PC-3 (cell line): ENCODE results near the gene FAM131C.

Experiments
- EZH2 ChIP-seq: fragments of 300-600 bp; sonication (generic); IDR thresholded peaks from one replicate; pipeline ENCODE4 v1.6.1; 2017; ENCODE audit warnings: antibody characterized with exemption, mild to moderate bottlenecking, low read length; ENCODE audit not compliant: unreplicated experiment
- EZH2phosphoT487 ChIP-seq: fragments of 300-600 bp; sonication (generic); IDR thresholded peaks from 2 replicates; pipeline ENCODE4 v1.6.1; 2018; ENCODE audit warnings: mild to moderate bottlenecking, antibody characterized with exemption, low read length, borderline replicate concordance
- TF ChIP-seq, protein P1 (sequence below): fragments of 300-600 bp; sonication (generic); conservative IDR thresholded peaks from 2 replicates; pipeline ENCODE4 v1.5.1; 2017; ENCODE audit warnings: antibody characterized with exemption, low read depth, mild to moderate bottlenecking, low read length

DNA sequence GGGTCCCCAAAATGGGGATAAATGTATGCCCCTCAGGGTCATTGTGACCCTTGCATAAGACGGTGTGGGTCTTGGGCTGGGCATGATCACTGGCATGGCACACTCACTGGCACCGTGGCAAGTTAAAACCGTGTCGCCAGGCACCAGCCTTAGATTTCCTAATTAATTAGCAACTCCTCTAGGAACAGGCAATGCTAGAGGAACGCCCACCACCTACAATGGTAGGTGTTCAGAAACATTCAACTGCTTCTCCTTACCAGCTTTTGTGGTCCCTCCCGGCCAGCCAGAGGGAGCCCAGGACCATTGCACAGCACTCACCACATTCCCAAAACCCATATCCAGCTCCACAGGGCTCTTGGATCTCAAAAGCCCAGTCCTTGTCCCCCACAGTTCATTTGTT lies 46.1 kb upstream of the FAM131C start:
- TF ChIP-seq, protein P1, sequence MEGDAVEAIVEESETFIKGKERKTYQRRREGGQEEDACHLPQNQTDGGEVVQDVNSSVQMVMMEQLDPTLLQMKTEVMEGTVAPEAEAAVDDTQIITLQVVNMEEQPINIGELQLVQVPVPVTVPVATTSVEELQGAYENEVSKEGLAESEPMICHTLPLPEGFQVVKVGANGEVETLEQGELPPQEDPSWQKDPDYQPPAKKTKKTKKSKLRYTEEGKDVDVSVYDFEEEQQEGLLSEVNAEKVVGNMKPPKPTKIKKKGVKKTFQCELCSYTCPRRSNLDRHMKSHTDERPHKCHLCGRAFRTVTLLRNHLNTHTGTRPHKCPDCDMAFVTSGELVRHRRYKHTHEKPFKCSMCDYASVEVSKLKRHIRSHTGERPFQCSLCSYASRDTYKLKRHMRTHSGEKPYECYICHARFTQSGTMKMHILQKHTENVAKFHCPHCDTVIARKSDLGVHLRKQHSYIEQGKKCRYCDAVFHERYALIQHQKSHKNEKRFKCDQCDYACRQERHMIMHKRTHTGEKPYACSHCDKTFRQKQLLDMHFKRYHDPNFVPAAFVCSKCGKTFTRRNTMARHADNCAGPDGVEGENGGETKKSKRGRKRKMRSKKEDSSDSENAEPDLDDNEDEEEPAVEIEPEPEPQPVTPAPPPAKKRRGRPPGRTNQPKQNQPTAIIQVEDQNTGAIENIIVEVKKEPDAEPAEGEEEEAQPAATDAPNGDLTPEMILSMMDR = no peak
- TF ChIP-seq EZH2 (no peak), EZH2phosphoT487 (no peak)
